Karpas-422 (cell line): ENCODE measurements around the gene PAXIP1. TPM values are rescaled to one million over a fixed set of nuclear protein-coding genes. Genes with fewer than 3 reads are reported as not detected.
"Not testable (repeated sequence)": the region's sequence is repeated elsewhere in the genome, so short reads cannot be mapped to it uniquely, and the experiment has no call there.

ENCODE experiments used
- DNase-seq: peaks from one replicate; pipeline ENCODE4 v3.0.0-alpha.2; 2015
- H2AFZ ChIP-seq: fragments of 200-600 bp; sonication (generic); 2 replicates; pipeline ENCODE4 v1.6.1; 2014; ENCODE audit warnings: antibody characterized with exemption, low read length, mixed read lengths
- H3K27ac ChIP-seq: fragments of 200-600 bp; sonication (generic); 2 replicates; pipeline ENCODE4 v1.5.1; 2014; ENCODE audit warnings: mild to moderate bottlenecking, low read length, moderate library complexity
- H3K27me3 ChIP-seq: fragments of 200-600 bp; sonication (generic); 2 replicates; pipeline ENCODE4 v1.6.1; 2014; ENCODE audit warnings: low read length, mixed read lengths
- H3K36me3 ChIP-seq: fragments of 200-600 bp; sonication (generic); 2 replicates; pipeline ENCODE4 v1.6.1; 2014; ENCODE audit warnings: low read length, mixed read lengths; ENCODE audit not compliant: insufficient read depth
- H3K4me1 ChIP-seq: fragments of 200-600 bp; sonication (generic); 2 replicates; pipeline ENCODE4 v1.6.1; 2014; ENCODE audit warnings: mild to moderate bottlenecking, low read length, mixed read lengths
- H3K4me2 ChIP-seq: fragments of 200-600 bp; sonication (generic); 2 replicates; pipeline ENCODE4 v1.6.1; 2014; ENCODE audit warnings: low read length, low read depth, mild to moderate bottlenecking; ENCODE audit not compliant: poor library complexity, severe bottlenecking
- H3K4me3 ChIP-seq: fragments of 200-600 bp; sonication (generic); 2 replicates; pipeline ENCODE4 v1.5.1; 2014; ENCODE audit warnings: mild to moderate bottlenecking, antibody characterized with exemption, low read length, mixed read lengths
- H3K79me2 ChIP-seq: fragments of 200-600 bp; sonication (generic); 2 replicates; pipeline ENCODE4 v1.6.1; 2014; ENCODE audit warnings: mild to moderate bottlenecking, low read length, mixed read lengths
- H3K9ac ChIP-seq: fragments of 200-600 bp; sonication (generic); 2 replicates; pipeline ENCODE4 v1.6.0; 2014; ENCODE audit warnings: low read length
- H3K9me2 ChIP-seq: fragments of 200-600 bp; sonication (generic), shearing (Covaris generic); replicated peaks from 2 replicates; pipeline ENCODE4 v1.6.0; 2014; ENCODE audit warnings: mild to moderate bottlenecking, low read length, moderate library complexity; ENCODE audit not compliant: insufficient read depth
- H3K9me3 ChIP-seq: fragments of 300-700, 200-600 bp; sonication (generic); 2 replicates; pipeline ENCODE4 v1.6.1; 2014; ENCODE audit warnings: low read length, mixed read lengths
- H4K20me1 ChIP-seq: fragments of 200-600 bp; sonication (generic); 2 replicates; pipeline ENCODE4 v1.6.1; 2014; ENCODE audit warnings: mild to moderate bottlenecking, antibody characterized with exemption, low read length, low read depth; ENCODE audit not compliant: insufficient read depth
- total RNA-seq: library from RNA; depleted of rRNA; stranded (reverse); fragments of >200 nt; shearing (Covaris generic); gene quantifications from 2 replicates; pipeline ENCODE4 v1.2.3, GENCODE V29; 2014; ENCODE audit warnings: low replicate concordance; rRNA removed

PAXIP1 gene
- total RNA-seq = 16.1 and 23.2 TPM in 2 replicates

- Histone ChIP-seq H4K20me1 (no peaks in the 10 kb centered on the region), H3K79me2 (peaks cover 59% of the 10 kb centered on the region), H3K27me3 (no peaks in the 10 kb centered on the region), H2AFZ (peak within 1 kb of the TSS; percentile 48; the same call in 1 of the 2 replicates), H3K4me2 (peak within 1 kb of the TSS; percentile 91), H3K9me2 (no peaks in the 10 kb centered on the region), H3K4me3 (peak within 1 kb of the TSS; percentile 90), H3K27ac (peak within 1 kb of the TSS; percentile 54; the same call in 1 of the 2 replicates), H3K9ac (peak within 1 kb of the TSS; percentile 97), H3K36me3 (peaks cover 11% of the 10 kb centered on the region; the same call in 1 of the 2 replicates), H3K9me3 (no peaks in the 10 kb centered on the region), H3K4me1 (peaks cover 24% of the 10 kb centered on the region)
- DNase-seq = peak; percentile 84
Observed at GRCh38 chr7:155003092-155003375, at the start of gene PAXIP1. Gene PAXIP1, minus strand, starts transcription at chr7:155003124. Its CDS starts 195 bp downstream, at chr7:155002929.

- H2AFZ ChIP-seq = no peak overlapping the region
- H3K79me2 ChIP-seq = no peaks in the 10 kb centered on the region
- no peak overlapping the region for H3K27ac ChIP-seq
- H3K4me2 ChIP-seq = no peak overlapping the region
- no peak overlapping the region for H3K4me3 ChIP-seq
- H3K9me3 ChIP-seq = no peaks in the 10 kb centered on the region
- H4K20me1 ChIP-seq = no peaks in the 10 kb centered on the region
- no peaks in the 10 kb centered on the region for H3K36me3 ChIP-seq
- no peak overlapping the region for H3K9ac ChIP-seq
- H3K4me1 ChIP-seq = no peaks in the 10 kb centered on the region
- no peaks in the 10 kb centered on the region for H3K27me3 ChIP-seq
- H3K9me2 ChIP-seq = no peaks in the 10 kb centered on the region
- no peak for DNase-seq
Observed at GRCh38 chr7:155051355-155051754, 48.4 kb upstream of the PAXIP1 start.

- Histone ChIP-seq H3K4me2 (no peak overlapping the region), H3K27ac (no peak overlapping the region), H2AFZ (no peak overlapping the region), H3K4me3 (no peak overlapping the region), H3K79me2 (no peaks in the 10 kb centered on the region), H3K4me1 (no peaks in the 10 kb centered on the region), H4K20me1 (no peaks in the 10 kb centered on the region), H3K9me2 (no peaks in the 10 kb centered on the region), H3K9me3 (no peaks in the 10 kb centered on the region), H3K9ac (no peak overlapping the region), H3K27me3 (no peaks in the 10 kb centered on the region), H3K36me3 (no peaks in the 10 kb centered on the region)
- no peak for DNase-seq
Observed at GRCh38 chr7:155048006-155048405, 45.1 kb upstream of the PAXIP1 start.

GRCh38 chr7:155043756-155044155 lies 40.8 kb upstream of the PAXIP1 start:
- H3K27ac ChIP-seq = no peak overlapping the region
- no peaks in the 10 kb centered on the region for H3K79me2 ChIP-seq
- H3K4me1 ChIP-seq = no peaks in the 10 kb centered on the region
- H3K36me3 ChIP-seq = no peaks in the 10 kb centered on the region
- H3K9ac ChIP-seq = no peak overlapping the region
- no peak overlapping the region for H3K4me2 ChIP-seq
- no peaks in the 10 kb centered on the region for H3K9me3 ChIP-seq
- no peak for DNase-seq
- H3K9me2 ChIP-seq = no peaks in the 10 kb centered on the region
- H2AFZ ChIP-seq = no peak overlapping the region
- H3K27me3 ChIP-seq = no peaks in the 10 kb centered on the region
- H3K4me3 ChIP-seq = no peak overlapping the region
- no peaks in the 10 kb centered on the region for H4K20me1 ChIP-seq

GRCh38 chr7:155038335-155038734 lies 35.4 kb upstream of the PAXIP1 start:
- Histone ChIP-seq H2AFZ (no peak overlapping the region), H3K9me2 (no peaks in the 10 kb centered on the region), H3K4me3 (no peak overlapping the region), H4K20me1 (no peaks in the 10 kb centered on the region), H3K36me3 (no peaks in the 10 kb centered on the region), H3K4me2 (no peak overlapping the region), H3K27me3 (no peaks in the 10 kb centered on the region), H3K79me2 (no peaks in the 10 kb centered on the region), H3K27ac (no peak overlapping the region), H3K4me1 (no peaks in the 10 kb centered on the region), H3K9ac (no peak overlapping the region), H3K9me3 (no peaks in the 10 kb centered on the region)
- DNase-seq = no peak

- not testable (repeated sequence) for H4K20me1 ChIP-seq, H3K4me3 ChIP-seq, H3K9me2 ChIP-seq, H3K9ac ChIP-seq, H3K4me1 ChIP-seq, H3K9me3 ChIP-seq, H3K27ac ChIP-seq, H3K4me2 ChIP-seq, H3K27me3 ChIP-seq, DNase-seq, H3K36me3 ChIP-seq, H3K79me2 ChIP-seq, H2AFZ ChIP-seq
Observed at GRCh38 chr7:155034495-155034894, 31.6 kb upstream of the PAXIP1 start.

- Histone ChIP-seq H3K9me3 (no peaks in the 10 kb centered on the region), H3K27ac (no peak overlapping the region), H3K4me1 (no peaks in the 10 kb centered on the region), H3K9ac (no peak overlapping the region), H4K20me1 (no peaks in the 10 kb centered on the region), H3K27me3 (no peaks in the 10 kb centered on the region), H2AFZ (no peak overlapping the region), H3K4me3 (no peak overlapping the region), H3K79me2 (no peaks in the 10 kb centered on the region), H3K9me2 (no peaks in the 10 kb centered on the region), H3K4me2 (no peak overlapping the region), H3K36me3 (no peaks in the 10 kb centered on the region)
- no peak for DNase-seq
Observed at GRCh38 chr7:155032978-155033377, 30.1 kb upstream of the PAXIP1 start.

- no peak overlapping the region for H3K9ac ChIP-seq
- no peaks in the 10 kb centered on the region for H3K36me3 ChIP-seq
- no peaks in the 10 kb centered on the region for H3K4me1 ChIP-seq
- H3K4me2 ChIP-seq = no peak overlapping the region
- no peaks in the 10 kb centered on the region for H4K20me1 ChIP-seq
- no peak for DNase-seq
- no peaks in the 10 kb centered on the region for H3K27me3 ChIP-seq
- H3K27ac ChIP-seq = no peak overlapping the region
- H3K9me3 ChIP-seq = no peaks in the 10 kb centered on the region
- no peak overlapping the region for H3K4me3 ChIP-seq
- no peaks in the 10 kb centered on the region for H3K79me2 ChIP-seq
- H2AFZ ChIP-seq = peak overlapping the region; percentile 36
- no peaks in the 10 kb centered on the region for H3K9me2 ChIP-seq
Observed at GRCh38 chr7:155027879-155028278, 25.0 kb upstream of the PAXIP1 start.

GRCh38 chr7:155021699-155022145 lies 18.8 kb upstream of the PAXIP1 start:
- Histone ChIP-seq H3K4me3 (no peak overlapping the region), H2AFZ (no peak overlapping the region), H3K27me3 (no peaks in the 10 kb centered on the region), H3K36me3 (no peaks in the 10 kb centered on the region), H3K9ac (no peak overlapping the region), H3K9me3 (no peaks in the 10 kb centered on the region), H3K27ac (no peak overlapping the region), H3K79me2 (no peaks in the 10 kb centered on the region), H3K4me2 (no peak overlapping the region), H3K4me1 (no peaks in the 10 kb centered on the region), H3K9me2 (no peaks in the 10 kb centered on the region), H4K20me1 (no peaks in the 10 kb centered on the region)
- DNase-seq = no peak
